Endothelial cell of umbilical vein (primary cell): ENCODE results near the gene CCNY.

Source experiments
- EZH2 ChIP-seq: IDR thresholded peaks from 2 replicates; pipeline ENCODE4 v1.6.1; 2012; ENCODE audit warnings: borderline replicate concordance, low read depth, mild to moderate bottlenecking, moderate library complexity, low read length, inconsistent platforms; ENCODE audit not compliant: severe bottlenecking
- JUN ChIP-seq: IDR thresholded peaks from 2 replicates; pipeline ENCODE4 v1.6.1; 2011; ENCODE audit warnings: borderline replicate concordance, low read depth; ENCODE audit not compliant: insufficient read length, insufficient read depth
- MYC ChIP-seq: IDR thresholded peaks from one replicate; pipeline ENCODE4 v1.6.1; 2011; ENCODE audit warnings: mild to moderate bottlenecking, low read depth, low read length
- POLR2A ChIP-seq: IDR thresholded peaks from 2 replicates; pipeline ENCODE4 v1.6.1; 2012; ENCODE audit warnings: low read depth, mild to moderate bottlenecking, control low read depth, low read length
- POLR2AphosphoS5 ChIP-seq: IDR thresholded peaks from 2 replicates; pipeline ENCODE4 v1.6.1; 2012; ENCODE audit warnings: low read depth, mild to moderate bottlenecking, control low read depth, low read length, moderate library complexity; ENCODE audit not compliant: insufficient read depth
- TF ChIP-seq, protein P1 (sequence below), 2 donors: IDR thresholded peaks; 1 replicate in 1 of 2; 2 replicates in 1 of 2; pipeline ENCODE4 v1.5.1; 2011; ENCODE audit warnings: low read length in 2 of 2, mild to moderate bottlenecking in 2 of 2, moderate library complexity in 2 of 2, control low read depth in 1 of 2, inconsistent platforms in 1 of 2, low read depth in 1 of 2; ENCODE audit not compliant: insufficient read depth in 1 of 2; ENCODE audit errors: extremely low read depth in 1 of 2
- TF ChIP-seq, protein P2 (sequence below): IDR thresholded peaks from 2 replicates; pipeline ENCODE4 v1.6.1; 2011; ENCODE audit not compliant: insufficient read depth, insufficient read length

DNA sequence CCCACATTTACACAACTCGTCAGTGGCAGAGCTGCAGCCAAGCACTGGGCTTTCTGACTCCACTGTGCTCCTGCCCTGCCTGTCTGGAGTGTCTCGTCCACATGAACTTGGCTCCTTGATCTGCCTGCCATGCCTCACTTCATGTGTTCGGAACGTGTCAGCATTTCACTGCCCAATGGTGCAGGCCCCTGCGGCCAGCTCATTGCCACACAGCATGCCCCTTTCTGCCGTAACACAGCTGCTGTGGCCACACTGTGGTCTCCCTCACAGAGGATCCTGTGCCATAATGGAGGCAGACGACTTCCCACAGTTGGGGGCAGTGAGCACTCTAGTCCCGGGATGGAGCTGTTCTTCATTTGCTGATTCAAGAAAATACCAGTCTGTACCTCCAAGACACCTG, 174.6 kb downstream of the CCNY start:
- TF ChIP-seq JUN, result no peak
- TF ChIP-seq, protein P1, sequence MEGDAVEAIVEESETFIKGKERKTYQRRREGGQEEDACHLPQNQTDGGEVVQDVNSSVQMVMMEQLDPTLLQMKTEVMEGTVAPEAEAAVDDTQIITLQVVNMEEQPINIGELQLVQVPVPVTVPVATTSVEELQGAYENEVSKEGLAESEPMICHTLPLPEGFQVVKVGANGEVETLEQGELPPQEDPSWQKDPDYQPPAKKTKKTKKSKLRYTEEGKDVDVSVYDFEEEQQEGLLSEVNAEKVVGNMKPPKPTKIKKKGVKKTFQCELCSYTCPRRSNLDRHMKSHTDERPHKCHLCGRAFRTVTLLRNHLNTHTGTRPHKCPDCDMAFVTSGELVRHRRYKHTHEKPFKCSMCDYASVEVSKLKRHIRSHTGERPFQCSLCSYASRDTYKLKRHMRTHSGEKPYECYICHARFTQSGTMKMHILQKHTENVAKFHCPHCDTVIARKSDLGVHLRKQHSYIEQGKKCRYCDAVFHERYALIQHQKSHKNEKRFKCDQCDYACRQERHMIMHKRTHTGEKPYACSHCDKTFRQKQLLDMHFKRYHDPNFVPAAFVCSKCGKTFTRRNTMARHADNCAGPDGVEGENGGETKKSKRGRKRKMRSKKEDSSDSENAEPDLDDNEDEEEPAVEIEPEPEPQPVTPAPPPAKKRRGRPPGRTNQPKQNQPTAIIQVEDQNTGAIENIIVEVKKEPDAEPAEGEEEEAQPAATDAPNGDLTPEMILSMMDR (IDR thresholded peaks at IDR 0.05; ENCODE audit: extremely low read depth in 1 of 2, insufficient read depth in 1 of 2, low read depth in 1 of 2, low read length in 2 of 2), result no peak
- no peak for TF ChIP-seq EZH2
- TF ChIP-seq, protein P2, sequence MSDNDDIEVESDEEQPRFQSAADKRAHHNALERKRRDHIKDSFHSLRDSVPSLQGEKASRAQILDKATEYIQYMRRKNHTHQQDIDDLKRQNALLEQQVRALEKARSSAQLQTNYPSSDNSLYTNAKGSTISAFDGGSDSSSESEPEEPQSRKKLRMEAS, result no peak
- no peak for TF ChIP-seq POLR2AphosphoS5
- TF ChIP-seq MYC, result no peak
- no peak for TF ChIP-seq POLR2A
